NCI-H345 (cell line): ENCODE measurements around the gene NOP16.

Source experiments
- DNase-seq: peaks from one replicate; lab custom pipeline; 2025; lab: John Stamatoyannopoulos, UW

Gene NOP16

GRCh38 chr5:176360894-176361436, 27.4 kb downstream of the NOP16 start:
- DNase-seq, result no peak

GRCh38 chr5:176359658-176360057, 28.7 kb downstream of the NOP16 start:
- DNase-seq, result no peak

GRCh38 chr5:176356179-176356566, 32.2 kb downstream of the NOP16 start:
- no peak for DNase-seq

- DNase-seq, result peak; percentile 66
Measured at GRCh38 chr5:176355400-176356178, 32.8 kb downstream of the NOP16 start.

- DNase-seq, result no peak
Measured at GRCh38 chr5:176353533-176353932, 34.9 kb downstream of the NOP16 start.

GRCh38 chr5:176352116-176352878, 36.1 kb downstream of the NOP16 start:
- DNase-seq, result no peak

- no peak for DNase-seq
Measured at GRCh38 chr5:176350416-176350815, 38.0 kb downstream of the NOP16 start.

- no peak for DNase-seq
Measured at GRCh38 chr5:176342766-176343458, 45.5 kb downstream of the NOP16 start.

- no peak for DNase-seq
Measured at GRCh38 chr5:176342158-176342483, 46.3 kb downstream of the NOP16 start.

GRCh38 chr5:176341325-176342157, 46.9 kb downstream of the NOP16 start:
- no peak for DNase-seq

- no peak for DNase-seq
Measured at GRCh38 chr5:176339304-176339703, 49.1 kb downstream of the NOP16 start.

- DNase-seq, result no peak
Measured at GRCh38 chr5:176337913-176338312, 50.5 kb downstream of the NOP16 start.

GRCh38 chr5:176334031-176334770, 54.2 kb downstream of the NOP16 start:
- no peak for DNase-seq
